Subcutaneous adipose tissue (tissue), 4 donors: ENCODE data around the gene CRYBB3. TPM values are rescaled to one million over a fixed set of nuclear protein-coding genes. Genes with fewer than 3 reads are reported as not detected.

Experiments
- total RNA-seq, 4 donors: library from RNA; depleted of rRNA; stranded (reverse); fragments of >200 nt; gene quantifications; one replicate each; pipeline ENCODE4 v1.1.0, GENCODE V29; 2016
- TF ChIP-seq, protein P1 (sequence below): fragments of 450-650 bp; IDR thresholded peaks from one replicate; pipeline ENCODE4 v1.5.1; 2016; ENCODE audit warnings: low read depth, mild to moderate bottlenecking, control low read depth, antibody characterized with exemption, moderate library complexity

The CRYBB3 gene
- total RNA-seq, 4 donors from 2014 or later, result not detected

DNA sequence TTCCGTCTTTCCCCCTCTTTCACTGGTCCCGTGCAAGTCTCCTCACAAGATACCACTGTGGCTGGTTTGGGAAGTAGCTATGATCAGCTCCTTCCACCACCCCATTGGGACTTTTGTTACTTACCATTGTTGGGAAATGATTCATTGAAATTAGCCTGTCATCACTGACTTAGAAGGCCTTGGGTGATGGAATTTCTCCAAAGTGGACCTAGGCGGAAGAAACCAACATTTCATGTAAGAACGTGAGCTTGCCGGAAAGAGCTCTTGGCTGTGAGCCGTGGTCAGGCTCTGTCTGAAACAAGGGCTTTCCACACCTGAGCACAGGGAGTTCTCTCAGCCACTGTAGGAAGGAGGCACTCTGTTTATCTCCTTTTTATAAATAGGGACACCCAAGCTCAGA lies 23.5 kb upstream of the CRYBB3 start:
- TF ChIP-seq, protein P1, sequence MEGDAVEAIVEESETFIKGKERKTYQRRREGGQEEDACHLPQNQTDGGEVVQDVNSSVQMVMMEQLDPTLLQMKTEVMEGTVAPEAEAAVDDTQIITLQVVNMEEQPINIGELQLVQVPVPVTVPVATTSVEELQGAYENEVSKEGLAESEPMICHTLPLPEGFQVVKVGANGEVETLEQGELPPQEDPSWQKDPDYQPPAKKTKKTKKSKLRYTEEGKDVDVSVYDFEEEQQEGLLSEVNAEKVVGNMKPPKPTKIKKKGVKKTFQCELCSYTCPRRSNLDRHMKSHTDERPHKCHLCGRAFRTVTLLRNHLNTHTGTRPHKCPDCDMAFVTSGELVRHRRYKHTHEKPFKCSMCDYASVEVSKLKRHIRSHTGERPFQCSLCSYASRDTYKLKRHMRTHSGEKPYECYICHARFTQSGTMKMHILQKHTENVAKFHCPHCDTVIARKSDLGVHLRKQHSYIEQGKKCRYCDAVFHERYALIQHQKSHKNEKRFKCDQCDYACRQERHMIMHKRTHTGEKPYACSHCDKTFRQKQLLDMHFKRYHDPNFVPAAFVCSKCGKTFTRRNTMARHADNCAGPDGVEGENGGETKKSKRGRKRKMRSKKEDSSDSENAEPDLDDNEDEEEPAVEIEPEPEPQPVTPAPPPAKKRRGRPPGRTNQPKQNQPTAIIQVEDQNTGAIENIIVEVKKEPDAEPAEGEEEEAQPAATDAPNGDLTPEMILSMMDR, result no peak

DNA sequence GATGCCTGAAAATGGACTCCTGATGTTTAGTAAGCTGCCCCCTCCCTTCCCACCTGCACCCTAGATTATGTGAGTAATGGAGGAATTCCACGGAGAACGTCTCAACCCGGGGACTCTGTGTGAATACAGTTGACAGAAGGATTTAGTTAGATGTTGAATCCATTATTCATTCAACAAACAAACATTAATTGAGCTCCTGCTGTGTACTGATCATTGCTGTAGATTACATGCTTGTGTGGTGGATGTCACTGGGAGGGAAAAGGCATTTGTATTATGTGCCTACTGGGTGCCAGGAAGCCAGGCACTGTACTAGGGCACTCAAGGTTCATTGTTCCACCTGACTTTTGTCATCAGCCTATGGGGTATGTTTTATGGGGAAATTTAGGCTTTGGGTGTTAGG lies 22.9 kb upstream of the CRYBB3 start:
- TF ChIP-seq, protein P1, result no peak

DNA sequence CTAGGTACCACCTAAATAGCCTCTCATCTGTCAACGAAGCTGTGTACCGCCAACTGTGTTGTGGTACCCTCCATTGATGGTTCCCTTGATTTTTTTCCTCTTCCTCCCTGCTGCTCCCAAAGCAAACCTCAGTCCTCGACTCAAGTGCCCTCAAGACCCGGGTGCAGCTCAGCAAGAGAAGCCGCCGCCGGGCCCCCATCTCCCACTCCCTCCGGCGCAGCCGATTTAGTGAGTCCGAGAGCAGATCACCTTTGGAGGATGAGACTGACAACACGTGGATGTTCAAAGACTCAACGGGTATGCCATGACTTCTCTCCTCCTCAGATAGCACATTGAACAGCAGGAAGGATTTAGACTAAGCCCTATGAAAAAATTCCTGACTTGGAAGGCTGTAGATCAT lies 22.4 kb upstream of the CRYBB3 start:
- TF ChIP-seq, protein P1, result no peak

DNA sequence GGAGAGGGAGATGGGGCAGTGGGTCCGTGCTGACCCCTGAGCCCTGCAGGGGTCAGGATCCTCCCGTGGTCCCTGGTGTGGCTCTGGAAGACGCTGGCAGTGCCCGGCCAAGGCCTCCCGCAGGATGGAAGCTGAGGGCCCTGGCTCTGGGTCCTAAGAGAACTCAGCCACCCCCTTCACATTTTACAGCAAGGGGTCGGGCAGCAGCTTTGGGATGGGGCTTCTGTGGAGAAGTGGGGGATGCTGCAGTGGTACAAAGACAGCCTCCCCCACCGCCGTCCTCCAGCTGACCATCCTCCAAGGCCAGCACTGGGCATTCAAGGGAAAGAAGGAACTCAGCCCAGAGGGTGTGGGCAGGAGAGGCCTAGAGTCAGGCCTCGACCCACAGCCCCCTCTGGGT lies 21.8 kb upstream of the CRYBB3 start:
- TF ChIP-seq, protein P1, result no peak

DNA sequence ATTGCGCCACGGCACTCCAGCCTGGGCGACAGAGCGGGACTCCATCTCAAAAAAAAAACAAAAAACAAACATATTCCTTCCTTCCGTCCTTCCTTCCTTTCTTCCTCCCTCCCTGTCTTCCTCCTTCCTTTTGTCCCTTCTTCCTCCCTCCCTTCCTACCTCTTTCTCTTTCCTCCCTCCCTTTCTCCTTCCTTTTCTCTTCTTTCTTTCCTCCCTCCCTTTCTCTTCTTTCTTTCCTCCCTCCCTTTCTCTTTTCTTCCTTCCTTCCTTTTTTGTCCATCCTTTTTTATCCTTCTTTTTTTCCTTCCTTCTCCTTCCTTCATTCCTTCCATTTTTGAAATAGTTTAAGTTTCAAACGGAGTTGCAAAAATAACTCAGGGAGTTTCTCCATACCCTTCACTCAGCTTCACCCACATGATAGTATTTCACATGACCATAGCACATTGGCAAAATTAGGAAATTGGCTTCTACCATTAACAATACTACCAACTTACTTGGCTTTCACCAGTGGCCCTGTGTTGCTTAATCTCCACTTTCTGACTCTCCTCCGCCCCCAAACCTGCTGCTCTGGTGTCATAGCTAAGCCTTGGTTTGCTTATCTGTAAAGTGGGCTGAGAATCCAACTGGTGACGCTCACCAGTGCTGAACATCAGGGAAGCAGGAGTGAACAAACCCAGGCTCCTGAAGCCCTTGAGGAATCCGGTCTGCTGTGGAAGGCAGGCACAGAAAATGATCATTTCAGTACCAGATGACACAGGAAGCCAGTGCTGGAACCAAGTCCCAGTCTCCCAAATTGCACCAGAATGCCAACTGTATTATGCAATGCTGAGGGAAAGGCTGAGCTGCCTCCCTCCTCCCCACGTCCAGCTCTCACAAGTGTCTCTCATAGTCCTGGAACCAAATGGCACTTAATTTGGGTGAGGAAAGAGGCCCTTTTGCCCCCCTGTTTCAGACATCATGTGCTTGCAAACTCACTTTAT lies 17.2 kb upstream of the CRYBB3 start:
- TF ChIP-seq, protein P1, result no peak

DNA sequence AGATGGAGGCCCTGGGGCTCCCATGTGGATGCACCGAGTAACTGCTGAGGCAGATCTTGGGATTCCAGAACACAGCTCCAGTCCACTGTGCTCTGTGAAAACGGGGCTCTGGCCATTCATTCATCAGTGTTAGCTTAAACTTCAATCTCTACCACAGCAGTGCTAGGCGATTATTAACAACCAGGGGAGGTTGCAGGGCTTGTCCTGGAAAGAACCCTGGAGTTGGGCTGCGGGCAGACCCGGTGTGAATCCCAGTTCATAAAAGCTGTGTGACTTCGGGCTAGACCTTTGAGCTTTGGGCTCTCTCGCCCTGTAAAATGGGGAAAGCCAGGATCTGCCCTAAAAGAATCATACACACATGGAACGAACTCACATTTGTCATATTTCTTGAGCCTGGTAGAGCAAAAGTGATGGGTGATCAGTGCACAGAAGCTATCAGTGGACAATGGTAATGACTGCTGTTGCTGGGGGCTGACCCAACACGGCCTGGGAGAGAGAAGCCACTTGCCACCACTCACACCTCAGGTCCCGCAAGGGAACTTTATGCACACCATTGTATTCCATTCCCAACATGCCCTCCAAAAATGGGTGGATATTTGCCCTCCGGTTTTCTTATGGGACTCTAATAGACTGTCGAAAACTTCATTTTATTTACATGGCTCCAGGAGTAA lies 15.6 kb upstream of the CRYBB3 start:
- TF ChIP-seq, protein P1, result no peak

DNA sequence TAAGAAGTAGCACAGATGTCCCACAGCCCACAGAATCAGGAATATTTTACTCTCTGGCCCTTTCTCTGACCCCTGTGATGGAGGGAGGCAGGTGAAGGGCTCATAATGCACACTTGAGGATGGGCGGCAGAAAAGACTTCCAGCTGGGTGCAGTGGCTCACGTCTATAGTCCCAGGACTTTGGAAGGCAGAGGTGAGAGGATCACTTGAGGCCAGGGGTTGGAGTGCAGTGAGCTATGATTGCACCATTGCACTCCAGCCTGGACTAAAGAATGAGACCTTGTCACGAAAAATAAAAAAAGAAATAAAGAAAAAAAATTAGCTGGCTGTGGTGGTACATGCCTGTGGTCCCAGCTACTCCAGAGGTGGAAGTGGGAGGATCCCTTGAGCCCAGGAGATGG lies 13.5 kb upstream of the CRYBB3 start:
- TF ChIP-seq, protein P1, result no peak
